SU-DHL-6 (cell line): ENCODE results near the gene RBM27.

Source experiments
- H2AFZ ChIP-seq: fragments of 200-600 bp; sonication (generic); 2 replicates; pipeline ENCODE4 v1.6.1; 2014; ENCODE audit warnings: low read depth, mild to moderate bottlenecking, moderate library complexity, mixed read lengths, antibody characterized with exemption, low read length; ENCODE audit not compliant: severe bottlenecking
- H3F3A ChIP-seq: fragments of 200-600 bp; shearing (Covaris generic); 2 replicates; pipeline ENCODE4 v1.6.0; 2016; ENCODE audit warnings: antibody characterized with exemption, mild to moderate bottlenecking; ENCODE audit not compliant: insufficient read depth
- H3K27ac ChIP-seq: fragments of 200-600 bp; sonication (generic); 2 replicates; pipeline ENCODE4 v1.5.1; 2016; ENCODE audit warnings: low read depth, mild to moderate bottlenecking, low read length, moderate library complexity, mixed read lengths
- H3K27me3 ChIP-seq: fragments of 200-600 bp; sonication (generic), shearing (Covaris generic); 2 replicates; pipeline ENCODE4 v1.6.0; 2014; ENCODE audit warnings: mild to moderate bottlenecking, low read length
- H3K36me3 ChIP-seq: fragments of 200-600 bp; sonication (generic); 2 replicates; pipeline ENCODE4 v1.6.1; 2014; ENCODE audit warnings: mild to moderate bottlenecking, low read length, mixed read lengths
- H3K4me2 ChIP-seq: fragments of 300-600, 200-600 bp; shearing (Covaris generic), sonication (generic); 2 replicates; pipeline ENCODE4 v1.6.0; 2014; ENCODE audit warnings: low read length, low read depth, mild to moderate bottlenecking; ENCODE audit not compliant: poor library complexity, severe bottlenecking
- H3K4me3 ChIP-seq: fragments of 200-600 bp; sonication (generic); 2 replicates; pipeline ENCODE4 v1.5.1; 2014; ENCODE audit warnings: antibody characterized with exemption, low read length, mild to moderate bottlenecking, mixed read lengths; ENCODE audit not compliant: insufficient read depth, poor library complexity, severe bottlenecking
- H3K79me2 ChIP-seq: fragments of 200-600 bp; sonication (generic); 2 replicates; pipeline ENCODE4 v1.6.1; 2014; ENCODE audit warnings: mild to moderate bottlenecking, low read length, moderate library complexity; ENCODE audit not compliant: insufficient read depth
- H3K9ac ChIP-seq: fragments of 200-600 bp; sonication (generic); 2 replicates; pipeline ENCODE4 v1.7.0; 2014; ENCODE audit warnings: mild to moderate bottlenecking, low read length
- H3K9me2 ChIP-seq: fragments of 200-600 bp; sonication (generic); replicated peaks from 2 replicates; pipeline ENCODE4 v1.6.1; 2014; ENCODE audit warnings: low read length; ENCODE audit not compliant: insufficient read depth
- H3K9me3 ChIP-seq: fragments of 200-600 bp; sonication (generic); 2 replicates; pipeline ENCODE4 v1.6.1; 2014; ENCODE audit warnings: low read length, mixed read lengths; ENCODE audit not compliant: insufficient read depth
- H4K20me1 ChIP-seq: fragments of 200-600 bp; sonication (generic); 2 replicates; pipeline ENCODE4 v1.6.1; 2014; ENCODE audit warnings: low read depth, mild to moderate bottlenecking, antibody characterized with exemption, low read length, moderate library complexity, mixed read lengths
- CTCF ChIP-seq: fragments of 200-600 bp; sonication (generic); IDR thresholded peaks from one replicate; pipeline ENCODE4 v1.5.1; 2017; ENCODE audit warnings: antibody characterized with exemption, mild to moderate bottlenecking, low read length, moderate library complexity; ENCODE audit not compliant: insufficient read depth, poor library complexity, severe bottlenecking
- EZH2phosphoT487 ChIP-seq: fragments of 200-600 bp; sonication (generic), shearing (Covaris generic); conservative IDR thresholded peaks from 2 replicates; pipeline ENCODE4 v1.6.1; 2018; ENCODE audit warnings: mild to moderate bottlenecking, antibody characterized with exemption, low read length, moderate library complexity, mixed read lengths

The RBM27 gene

GRCh38 chr5:146232223-146232622 lies 28.8 kb downstream of the RBM27 start:
- TF ChIP-seq EZH2phosphoT487 (no peak), CTCF (no peak)
- H3K9me3 ChIP-seq = no peaks in the 10 kb centered on the region
- H3K79me2 ChIP-seq = no peaks in the 10 kb centered on the region
- no peak overlapping the region for H3K4me3 ChIP-seq
- no peaks in the 10 kb centered on the region for H3K9me2 ChIP-seq
- H3K36me3 ChIP-seq = peaks cover 30% of the 10 kb centered on the region
- H3K27ac ChIP-seq = no peak overlapping the region
- no peaks in the 10 kb centered on the region for H3F3A ChIP-seq
- no peaks in the 10 kb centered on the region for H4K20me1 ChIP-seq
- H2AFZ ChIP-seq = no peak overlapping the region
- H3K27me3 ChIP-seq = no peaks in the 10 kb centered on the region
- H3K4me2 ChIP-seq = no peak overlapping the region
- no peak overlapping the region for H3K9ac ChIP-seq

- H2AFZ ChIP-seq = no peak overlapping the region
- no peaks in the 10 kb centered on the region for H3K9me2 ChIP-seq
- no peaks in the 10 kb centered on the region for H3F3A ChIP-seq
- H3K27me3 ChIP-seq = no peaks in the 10 kb centered on the region
- no peaks in the 10 kb centered on the region for H3K79me2 ChIP-seq
- H4K20me1 ChIP-seq = no peaks in the 10 kb centered on the region
- no peak overlapping the region for H3K4me3 ChIP-seq
- H3K36me3 ChIP-seq = peaks cover 36% of the 10 kb centered on the region
- H3K27ac ChIP-seq = no peak overlapping the region
- H3K9me3 ChIP-seq = no peaks in the 10 kb centered on the region
- no peak for TF ChIP-seq CTCF
- TF ChIP-seq EZH2phosphoT487 = no peak
- H3K9ac ChIP-seq = no peak overlapping the region
- H3K4me2 ChIP-seq = no peak overlapping the region
Observed at GRCh38 chr5:146233441-146233840, 30.0 kb downstream of the RBM27 start.

GRCh38 chr5:146238973-146239372 lies 35.6 kb downstream of the RBM27 start:
- H3K36me3 ChIP-seq = peaks cover 33% of the 10 kb centered on the region
- no peaks in the 10 kb centered on the region for H3K9me2 ChIP-seq
- H2AFZ ChIP-seq = no peak overlapping the region
- H3K4me3 ChIP-seq = no peak overlapping the region
- no peak overlapping the region for H3K9ac ChIP-seq
- no peaks in the 10 kb centered on the region for H3F3A ChIP-seq
- 0 out of 2 replicates have a peak, but pooled peaks cover 5% of the 10 kb centered on the region for H4K20me1 ChIP-seq
- H3K9me3 ChIP-seq = no peaks in the 10 kb centered on the region
- H3K4me2 ChIP-seq = no peak overlapping the region
- TF ChIP-seq CTCF = no peak
- H3K27ac ChIP-seq = no peak overlapping the region
- no peaks in the 10 kb centered on the region for H3K79me2 ChIP-seq
- no peaks in the 10 kb centered on the region for H3K27me3 ChIP-seq
